ENCODE data around the gene CDPF1.

DNA sequence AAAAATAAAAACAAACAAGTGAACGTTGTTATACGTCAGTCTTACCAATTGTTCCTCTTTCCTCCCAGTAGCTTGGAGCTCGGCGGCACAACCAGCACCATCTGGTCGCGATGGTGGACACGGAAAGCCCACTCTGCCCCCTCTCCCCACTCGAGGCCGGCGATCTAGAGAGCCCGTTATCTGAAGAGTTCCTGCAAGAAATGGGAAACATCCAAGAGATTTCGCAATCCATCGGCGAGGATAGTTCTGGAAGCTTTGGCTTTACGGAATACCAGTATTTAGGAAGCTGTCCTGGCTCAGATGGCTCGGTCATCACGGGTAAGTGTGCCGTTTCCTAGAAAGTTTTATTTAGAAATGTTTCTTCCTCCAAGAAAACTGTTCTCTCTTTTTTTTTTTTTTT lies 51.8 kb downstream of the CDPF1 start:
- TF ChIP-seq, protein P1, sequence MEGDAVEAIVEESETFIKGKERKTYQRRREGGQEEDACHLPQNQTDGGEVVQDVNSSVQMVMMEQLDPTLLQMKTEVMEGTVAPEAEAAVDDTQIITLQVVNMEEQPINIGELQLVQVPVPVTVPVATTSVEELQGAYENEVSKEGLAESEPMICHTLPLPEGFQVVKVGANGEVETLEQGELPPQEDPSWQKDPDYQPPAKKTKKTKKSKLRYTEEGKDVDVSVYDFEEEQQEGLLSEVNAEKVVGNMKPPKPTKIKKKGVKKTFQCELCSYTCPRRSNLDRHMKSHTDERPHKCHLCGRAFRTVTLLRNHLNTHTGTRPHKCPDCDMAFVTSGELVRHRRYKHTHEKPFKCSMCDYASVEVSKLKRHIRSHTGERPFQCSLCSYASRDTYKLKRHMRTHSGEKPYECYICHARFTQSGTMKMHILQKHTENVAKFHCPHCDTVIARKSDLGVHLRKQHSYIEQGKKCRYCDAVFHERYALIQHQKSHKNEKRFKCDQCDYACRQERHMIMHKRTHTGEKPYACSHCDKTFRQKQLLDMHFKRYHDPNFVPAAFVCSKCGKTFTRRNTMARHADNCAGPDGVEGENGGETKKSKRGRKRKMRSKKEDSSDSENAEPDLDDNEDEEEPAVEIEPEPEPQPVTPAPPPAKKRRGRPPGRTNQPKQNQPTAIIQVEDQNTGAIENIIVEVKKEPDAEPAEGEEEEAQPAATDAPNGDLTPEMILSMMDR (IDR thresholded peaks at IDR 0.05), result no peak
- no peak for TF ChIP-seq POLR2A (IDR thresholded peaks at IDR 0.05)
